Inflammatory macrophage treated with lipopolysaccharide for 1 hour (primary cell): ENCODE data around the gene FOXA3.
A peak's percentile ranks its signal among the peaks of the same experiment; 100 is the strongest.
"Not testable (repeated sequence)": the region's sequence is repeated elsewhere in the genome, so short reads cannot be mapped to it uniquely, and the experiment has no call there.

ENCODE experiments used
- DNase-seq, 2 donors: peaks; one replicate each; pipeline ENCODE4 v3.0.0-alpha.2; 2020 to 2022

Gene FOXA3

DNA sequence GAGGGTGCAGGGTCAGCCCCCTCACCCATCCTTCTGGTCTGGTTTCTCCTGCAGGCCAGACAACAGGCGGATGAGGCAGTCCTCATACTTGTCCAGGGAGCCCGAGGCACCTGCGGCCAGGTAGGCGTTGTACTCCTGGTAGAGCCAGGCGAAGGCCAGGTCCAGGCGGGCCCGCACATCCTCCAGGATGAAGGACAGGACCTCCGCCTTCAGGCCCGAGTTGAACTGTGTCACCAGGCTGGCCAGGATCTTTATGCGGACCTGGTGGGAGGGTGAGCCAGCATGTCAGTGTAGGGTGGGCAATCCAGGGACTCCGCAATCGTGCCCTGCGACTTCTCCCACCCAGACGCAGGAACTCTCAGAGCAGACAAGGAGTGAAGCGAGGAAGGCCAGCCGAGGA lies 35.2 kb upstream of the FOXA3 start:
- DNase-seq = no peak

DNA sequence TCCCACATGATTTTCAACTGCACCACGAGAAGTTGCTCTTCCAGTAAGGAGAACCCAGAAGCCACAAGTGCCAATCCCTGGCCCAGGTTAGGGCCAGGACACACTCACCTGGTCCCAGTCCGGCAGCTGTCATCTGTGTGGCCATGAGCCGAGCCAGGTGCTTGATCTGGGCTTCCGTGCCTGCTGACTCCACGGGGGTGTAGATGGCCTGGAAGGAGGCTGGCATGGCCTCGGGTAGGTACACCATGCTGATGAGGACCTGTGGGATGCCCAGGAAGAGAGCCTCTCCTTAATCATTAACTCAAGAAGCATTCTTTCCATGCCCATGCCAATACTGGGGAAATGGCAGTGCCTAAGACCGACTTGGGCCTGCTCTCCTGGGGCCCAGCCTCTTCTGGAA lies 29.2 kb upstream of the FOXA3 start:
- DNase-seq = no peak

DNA sequence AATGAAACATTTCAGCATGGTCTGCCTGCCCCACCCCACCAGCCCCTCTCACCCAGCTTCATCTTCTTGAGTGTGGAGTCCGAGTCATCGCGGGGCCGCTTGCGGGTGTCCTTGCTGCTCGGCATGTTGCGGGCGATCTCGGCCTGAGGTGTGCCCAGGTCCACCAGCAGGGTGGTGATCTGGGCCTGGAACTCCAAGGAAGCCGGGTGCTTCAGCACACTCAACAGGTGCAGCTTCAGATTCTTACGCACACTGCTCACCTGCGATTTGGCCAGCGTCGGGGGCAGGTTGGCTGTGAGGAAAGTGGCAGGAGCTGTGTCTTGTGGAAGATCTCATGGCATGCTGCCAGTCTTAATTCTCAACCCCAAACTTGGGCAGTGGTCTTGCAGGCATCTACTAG lies 21.9 kb upstream of the FOXA3 start:
- no peak for DNase-seq

DNA sequence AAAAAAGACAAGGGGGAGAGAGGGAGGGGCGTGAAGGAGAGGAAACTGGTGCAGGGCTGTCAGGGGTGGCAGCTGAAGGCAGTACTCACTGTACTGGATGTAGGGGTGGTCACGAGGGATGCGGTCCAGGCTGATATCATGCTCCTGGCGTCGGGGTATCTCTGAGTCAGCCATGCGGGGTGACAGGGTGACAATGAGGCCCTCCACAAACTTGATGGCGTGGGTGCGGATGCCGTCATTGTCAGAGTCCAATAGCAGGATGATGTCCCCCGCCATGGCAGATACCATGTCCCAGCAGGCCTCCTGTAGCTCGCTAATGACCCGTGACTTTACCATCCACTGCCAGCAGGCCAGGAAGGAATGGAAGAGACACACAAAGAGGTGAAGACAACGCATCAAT lies 16.5 kb upstream of the FOXA3 start:
- no peak for DNase-seq

DNA sequence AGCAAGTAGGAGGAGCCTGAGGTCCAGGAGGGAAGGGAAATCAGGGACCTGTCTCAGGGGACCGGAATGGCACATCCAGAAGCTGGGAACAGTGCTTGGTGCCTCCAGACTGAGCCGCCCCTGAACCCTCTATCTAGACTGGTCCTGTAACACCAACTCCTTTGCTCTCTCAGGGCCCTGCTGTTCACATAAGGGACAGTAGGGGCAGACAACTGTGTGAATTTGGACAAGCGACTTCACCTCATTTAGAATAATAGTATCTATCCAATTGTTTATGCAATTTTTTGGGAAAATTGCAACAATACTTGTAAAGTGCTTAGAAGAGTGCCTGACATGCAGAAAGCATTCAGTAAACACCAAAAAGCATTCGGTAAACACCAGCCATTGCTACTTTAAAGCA lies 15.2 kb upstream of the FOXA3 start:
- no peak for DNase-seq

DNA sequence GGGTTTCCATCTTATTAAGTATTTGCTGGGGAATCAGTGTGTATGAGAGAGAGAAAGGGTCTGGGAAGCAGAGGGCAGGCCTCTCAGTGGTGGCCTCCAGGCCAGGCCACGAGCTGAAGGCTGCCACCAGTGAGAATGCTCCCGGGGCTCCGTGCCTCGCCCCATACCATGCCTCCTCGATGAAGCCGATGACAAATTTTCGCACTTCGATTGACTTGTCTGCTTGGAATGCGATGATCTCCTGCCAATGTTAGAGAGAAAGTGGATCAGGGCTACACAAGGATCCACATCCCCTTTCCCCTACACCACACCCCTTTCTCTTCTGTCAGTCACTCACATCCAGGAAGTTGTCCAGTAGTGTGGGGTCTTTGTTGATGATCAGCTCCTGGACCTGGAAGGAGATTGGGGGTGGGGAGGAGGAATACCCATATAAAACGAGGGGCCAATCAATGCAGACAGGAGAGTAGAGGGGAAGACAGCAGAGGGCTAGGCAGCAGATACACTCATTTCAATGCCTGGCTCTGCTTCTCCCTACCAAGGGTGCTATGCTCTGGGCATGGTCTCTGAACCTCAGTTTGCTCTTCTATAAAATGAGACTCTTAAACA lies 11.9 kb upstream of the FOXA3 start:
- no peak for DNase-seq

DNA sequence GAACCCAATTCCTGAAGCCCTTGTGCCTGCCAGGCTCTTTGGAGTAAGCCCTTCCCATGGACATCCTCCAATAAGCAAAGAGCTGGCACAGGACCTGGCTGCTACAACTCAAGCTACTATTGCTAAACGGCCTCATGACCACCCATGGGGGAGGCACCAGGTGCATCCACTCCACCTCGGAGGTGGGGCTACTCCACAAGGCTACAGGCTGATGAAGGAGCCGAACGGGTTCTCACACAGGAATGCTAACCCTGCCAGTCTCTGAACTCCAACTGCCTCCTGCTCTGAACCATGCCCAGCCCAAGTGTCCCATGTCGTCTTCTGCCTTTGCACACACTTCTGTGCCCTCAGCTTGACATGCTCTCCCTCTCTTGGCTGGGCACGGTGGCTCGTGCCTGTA lies 11.1 kb upstream of the FOXA3 start:
- no peak for DNase-seq

DNA sequence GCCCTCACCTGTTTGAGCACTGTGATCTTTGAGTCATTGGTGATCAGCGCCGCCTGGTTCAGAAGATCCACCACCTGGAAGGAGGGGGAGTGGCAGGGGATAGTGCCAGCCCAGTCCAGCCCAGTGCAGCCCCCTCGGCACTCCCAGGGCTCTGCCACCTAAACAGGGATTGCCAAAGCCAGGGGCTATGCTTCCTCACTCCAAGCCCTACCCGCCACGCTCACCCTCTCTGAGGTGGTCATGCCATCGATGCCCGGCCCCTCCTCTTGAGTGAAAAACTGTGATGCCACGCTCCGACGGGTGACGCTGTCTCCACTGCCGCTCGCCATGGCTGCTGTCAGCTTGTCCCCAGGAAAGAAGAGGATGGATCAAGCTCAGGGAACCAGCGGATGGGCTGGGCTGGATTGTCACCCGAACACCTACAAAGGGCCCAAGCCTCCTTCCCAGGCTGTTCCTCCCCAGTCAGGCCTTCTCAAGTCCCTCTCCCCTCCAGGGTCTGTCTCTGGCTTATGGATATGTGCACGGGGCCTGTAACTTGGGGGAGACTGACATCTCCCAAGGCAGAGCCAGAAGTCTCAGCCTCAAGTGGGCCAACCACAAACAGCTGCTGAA lies 9.9 kb upstream of the FOXA3 start:
- DNase-seq = no peak

DNA sequence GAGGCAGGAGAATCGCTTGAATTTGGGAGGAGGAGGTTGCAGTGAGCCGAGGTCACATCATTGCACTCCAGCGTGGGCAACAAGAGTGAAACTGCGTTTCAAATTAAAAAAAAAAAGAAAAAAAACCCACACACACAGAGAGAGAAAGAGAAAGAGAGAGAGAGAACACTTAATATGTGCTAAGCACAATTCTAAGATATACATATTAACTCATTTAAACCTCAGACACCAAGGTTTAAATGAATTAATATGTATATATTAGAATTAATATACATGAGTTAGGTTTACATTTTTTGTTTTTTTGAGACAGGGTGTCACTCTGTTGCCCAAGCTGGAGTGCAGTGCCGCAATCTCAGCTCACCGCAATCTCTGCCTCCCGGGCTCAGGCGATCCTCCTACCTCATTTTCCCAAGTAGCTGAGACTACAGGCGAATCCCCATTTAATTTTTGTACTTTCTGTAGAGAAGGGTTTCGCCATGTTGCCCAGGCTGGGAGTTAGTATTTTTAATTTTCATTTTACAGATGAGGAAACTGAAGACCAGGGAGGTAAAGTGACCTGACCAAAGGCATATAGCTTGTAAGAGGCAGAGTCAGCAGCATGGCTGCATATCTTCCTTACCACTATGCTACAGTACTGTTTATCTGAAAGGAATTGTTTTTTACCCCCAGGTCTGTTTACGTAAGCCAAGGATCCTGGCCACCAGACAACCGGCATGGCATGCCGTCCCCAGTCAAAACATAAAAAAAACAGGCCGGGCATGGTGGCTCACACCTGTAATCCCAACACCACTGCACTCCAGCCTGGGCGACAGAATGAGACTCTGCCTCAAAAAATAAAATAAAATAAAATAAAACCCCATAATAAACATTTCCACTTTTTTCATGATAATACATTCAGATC lies 3.5 kb upstream of the FOXA3 start:
- no peak for DNase-seq

DNA sequence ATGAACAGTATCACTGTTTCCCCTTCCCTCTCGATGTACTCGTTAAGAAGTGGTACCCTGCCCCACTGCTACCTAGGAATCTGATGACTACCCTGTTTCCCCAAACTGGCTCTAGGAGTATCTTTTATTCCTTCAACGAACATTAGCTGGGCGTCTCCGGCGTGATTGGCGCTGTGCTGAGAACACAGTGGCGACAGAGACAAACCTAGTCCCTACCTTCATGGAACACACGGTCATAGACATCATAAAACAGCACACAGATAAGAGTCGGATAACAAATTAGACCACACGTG lies 1.9 kb upstream of the FOXA3 start:
- DNase-seq = no peak

DNA sequence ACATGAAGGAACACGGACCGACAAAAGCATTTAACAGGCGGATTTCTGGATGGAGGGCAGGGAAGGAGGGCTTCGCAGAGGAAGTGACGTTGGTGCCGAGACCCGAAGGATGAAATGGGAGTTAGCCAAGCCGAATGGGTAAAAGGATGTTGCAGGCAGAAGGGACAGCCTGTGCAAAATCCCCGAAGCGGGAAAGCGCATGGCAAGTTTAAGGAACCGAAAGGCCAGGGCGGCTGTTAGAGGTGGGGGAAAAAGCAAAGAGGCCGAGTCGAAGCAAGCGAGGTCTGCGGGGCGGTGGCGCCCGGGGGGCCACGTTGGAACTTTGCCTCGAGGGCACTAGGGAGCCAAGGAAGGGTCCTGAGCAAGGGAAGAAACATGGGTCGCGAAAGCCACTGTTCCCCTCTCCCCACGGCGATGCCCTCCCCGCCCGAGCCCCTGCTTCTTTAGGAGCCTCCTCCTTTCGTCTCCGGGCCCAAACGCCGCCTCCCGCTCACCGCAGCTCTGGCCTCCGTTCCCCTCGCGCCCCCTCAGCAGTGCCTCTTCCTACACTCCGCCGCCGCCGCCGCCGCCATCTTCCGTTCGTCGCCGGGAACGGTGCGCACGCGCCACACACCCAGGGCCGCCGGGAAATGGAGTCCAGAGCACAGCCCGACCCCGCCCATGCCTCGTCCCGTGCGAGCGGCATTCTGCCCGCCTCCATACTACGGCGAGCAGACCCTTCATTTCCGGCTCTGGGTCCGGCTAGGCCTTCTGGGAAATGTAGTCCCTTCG lies 1.4 kb upstream of the FOXA3 start, which contains the start of gene SYMPK:
SYMPK (minus strand) TSS at position 584 of the 771 bp plus-strand sequence. CDS start 8,652 bp downstream, outside the sequence.
- peak; percentile 97 to 98 for DNase-seq

DNA sequence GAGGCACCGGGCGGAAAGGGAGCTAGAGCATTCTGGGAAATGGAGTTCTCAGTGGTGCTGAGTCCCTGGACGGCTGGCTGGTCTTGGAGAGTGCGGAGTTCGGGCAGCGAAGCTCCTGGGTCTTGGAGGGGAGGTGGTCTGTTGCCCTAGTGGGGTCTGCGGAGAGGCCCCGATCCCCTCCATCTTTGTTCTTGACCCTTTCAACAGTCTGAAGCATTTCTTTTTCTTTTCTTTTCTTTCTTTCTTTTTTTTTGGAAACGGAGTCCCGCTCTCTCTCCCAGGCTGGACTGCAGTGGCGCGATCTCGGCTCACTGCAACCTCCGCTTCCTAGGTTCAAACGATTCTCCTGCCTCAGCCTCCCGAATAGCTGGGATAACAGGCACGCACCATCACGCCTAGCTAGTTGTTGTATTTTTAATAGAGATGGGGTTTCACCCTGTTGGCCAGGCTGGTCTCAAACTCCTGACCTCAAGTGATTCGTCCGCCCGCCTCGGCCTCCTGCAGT lies 739 bp upstream of the FOXA3 start:
- DNase-seq = no peak

DNA sequence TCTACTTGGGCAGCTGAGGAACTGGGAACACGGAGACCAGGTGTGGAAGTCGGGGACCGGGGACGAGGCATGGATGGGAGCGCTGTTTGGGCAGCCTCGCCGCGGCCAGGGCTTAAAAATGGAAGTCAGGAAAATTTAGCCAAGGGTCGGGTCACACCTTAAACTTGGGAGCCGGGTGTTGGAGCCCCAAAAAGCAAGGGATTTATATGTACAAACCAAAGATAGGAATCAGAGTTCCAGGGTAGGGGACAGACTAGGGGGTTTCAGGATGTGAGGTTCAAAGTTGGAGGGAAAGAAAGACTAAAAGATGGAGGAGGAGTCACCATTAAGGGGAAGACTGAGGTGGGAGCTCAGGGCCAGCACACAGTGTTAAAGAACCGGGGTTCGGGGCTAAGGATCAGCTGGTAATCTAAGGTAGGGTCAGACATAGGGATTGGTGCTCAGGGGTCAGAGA lies 530 bp downstream of the FOXA3 start:
- no peak for DNase-seq

DNA sequence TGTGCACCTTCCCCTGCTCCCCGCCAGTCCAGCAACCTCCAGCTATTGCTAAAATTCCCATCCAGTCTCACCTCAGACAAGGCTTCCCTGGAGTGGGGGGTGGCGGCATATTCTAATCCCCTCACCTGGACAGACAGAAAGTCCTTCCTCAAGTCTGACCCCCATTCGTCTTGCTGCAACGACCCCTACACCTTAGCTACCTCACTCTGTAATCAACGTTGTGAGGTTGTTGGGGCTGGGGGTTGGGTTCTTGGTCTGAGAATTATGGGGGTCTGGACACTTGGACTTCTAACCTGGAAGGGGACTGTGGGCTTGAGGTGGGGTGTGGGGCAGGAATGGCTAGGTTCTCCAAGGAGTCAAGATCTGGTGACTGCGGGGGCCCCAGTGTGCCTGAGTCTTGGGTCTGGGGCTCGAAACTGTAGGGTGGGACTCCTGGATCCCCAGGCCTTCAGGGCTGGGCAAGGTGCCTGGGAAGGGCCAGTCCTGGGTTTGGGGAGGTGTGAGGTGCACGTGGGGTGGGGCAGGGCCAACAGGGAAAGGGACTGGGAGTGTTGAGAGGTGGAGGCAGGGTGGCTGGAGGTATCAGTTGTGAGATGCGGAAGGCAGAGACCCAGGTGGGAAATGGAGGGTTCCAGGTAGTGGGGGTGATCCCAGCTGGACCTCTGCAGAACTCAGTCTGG lies 1.3 kb downstream of the FOXA3 start:
- no peak for DNase-seq

DNA sequence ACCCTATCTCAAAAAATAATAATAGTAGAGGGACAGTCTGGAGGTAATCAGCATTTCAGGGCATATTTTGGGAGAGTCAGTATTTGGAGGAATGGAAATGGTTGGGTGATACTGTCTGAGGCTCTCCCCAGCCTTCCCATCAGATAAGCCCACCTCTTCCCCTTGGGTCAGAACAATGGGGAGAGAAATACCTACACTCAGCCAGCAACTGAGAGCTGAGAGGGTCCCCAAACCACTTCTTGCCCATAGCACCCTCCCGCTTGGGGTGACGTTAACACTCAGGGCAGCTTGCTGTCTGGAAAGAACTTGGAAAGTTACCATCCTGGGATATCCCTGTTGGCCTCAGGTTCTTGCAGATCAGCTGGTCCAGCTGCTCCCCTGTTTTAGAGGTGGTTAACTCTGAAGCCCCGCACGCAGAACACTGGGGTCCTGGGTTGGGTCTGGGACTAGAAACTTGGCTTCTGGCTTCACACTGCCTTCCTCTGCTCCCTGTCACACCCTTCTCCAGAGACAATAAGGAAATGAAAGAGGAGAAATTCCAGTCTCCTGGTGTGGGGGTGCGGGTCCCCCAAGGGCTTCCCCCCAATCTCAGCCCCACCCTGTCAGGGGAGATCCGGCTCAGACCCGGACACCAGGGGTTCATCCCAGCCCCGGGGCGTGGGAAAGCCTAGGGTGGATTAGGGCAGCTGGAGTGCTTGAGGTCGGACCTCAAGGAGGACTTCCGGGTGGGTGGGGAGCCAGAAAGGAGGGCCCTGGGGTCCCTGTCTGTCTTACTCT lies 2.5 kb downstream of the FOXA3 start:
- DNase-seq = no peak

DNA sequence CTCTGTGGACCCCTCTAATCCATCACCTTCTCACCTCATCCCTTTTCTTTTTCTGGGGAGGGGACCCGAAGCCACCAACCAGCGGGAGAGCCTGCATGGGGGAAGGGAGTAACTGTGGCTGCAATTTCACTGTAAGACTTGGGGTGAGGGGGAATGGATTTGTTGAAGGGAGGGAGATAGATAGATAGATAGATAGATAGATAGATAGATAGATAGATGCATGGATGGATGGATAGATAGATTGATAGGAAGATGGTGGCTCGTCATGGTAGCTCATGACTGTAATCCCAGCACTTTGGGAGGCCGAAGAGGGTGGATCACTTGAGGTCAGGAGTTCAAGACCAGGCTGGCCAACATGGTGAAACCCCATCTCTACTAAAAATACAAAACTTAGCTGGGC lies 3.1 kb downstream of the FOXA3 start:
- DNase-seq = not testable (repeated sequence)

DNA sequence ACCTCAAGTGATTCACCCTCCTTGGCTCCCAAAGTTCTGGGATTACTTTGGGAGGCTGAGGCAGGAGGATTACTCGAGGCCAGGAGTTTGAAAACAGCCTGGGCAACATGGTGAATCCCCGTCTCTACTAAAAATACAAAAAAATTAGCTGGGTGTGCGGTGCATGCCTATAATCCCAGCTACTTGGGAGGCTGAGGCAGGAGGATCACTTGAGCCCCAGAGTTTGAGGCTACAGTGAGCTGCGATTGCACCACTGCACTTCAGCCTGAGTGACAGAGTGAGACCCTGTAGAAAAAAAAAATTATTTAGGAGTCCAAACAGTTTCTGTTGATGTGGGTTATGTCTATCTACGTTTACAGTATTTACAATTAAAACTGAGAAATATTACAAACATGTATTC lies 6.7 kb downstream of the FOXA3 start:
- DNase-seq = no peak

DNA sequence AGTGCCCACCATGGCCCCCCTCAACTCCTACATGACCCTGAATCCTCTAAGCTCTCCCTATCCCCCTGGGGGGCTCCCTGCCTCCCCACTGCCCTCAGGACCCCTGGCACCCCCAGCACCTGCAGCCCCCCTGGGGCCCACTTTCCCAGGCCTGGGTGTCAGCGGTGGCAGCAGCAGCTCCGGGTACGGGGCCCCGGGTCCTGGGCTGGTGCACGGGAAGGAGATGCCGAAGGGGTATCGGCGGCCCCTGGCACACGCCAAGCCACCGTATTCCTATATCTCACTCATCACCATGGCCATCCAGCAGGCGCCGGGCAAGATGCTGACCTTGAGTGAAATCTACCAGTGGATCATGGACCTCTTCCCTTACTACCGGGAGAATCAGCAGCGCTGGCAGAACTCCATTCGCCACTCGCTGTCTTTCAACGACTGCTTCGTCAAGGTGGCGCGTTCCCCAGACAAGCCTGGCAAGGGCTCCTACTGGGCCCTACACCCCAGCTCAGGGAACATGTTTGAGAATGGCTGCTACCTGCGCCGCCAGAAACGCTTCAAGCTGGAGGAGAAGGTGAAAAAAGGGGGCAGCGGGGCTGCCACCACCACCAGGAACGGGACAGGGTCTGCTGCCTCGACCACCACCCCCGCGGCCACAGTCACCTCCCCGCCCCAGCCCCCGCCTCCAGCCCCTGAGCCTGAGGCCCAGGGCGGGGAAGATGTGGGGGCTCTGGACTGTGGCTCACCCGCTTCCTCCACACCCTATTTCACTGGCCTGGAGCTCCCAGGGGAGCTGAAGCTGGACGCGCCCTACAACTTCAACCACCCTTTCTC lies 8.2 kb downstream of the FOXA3 start:
- DNase-seq = no peak

DNA sequence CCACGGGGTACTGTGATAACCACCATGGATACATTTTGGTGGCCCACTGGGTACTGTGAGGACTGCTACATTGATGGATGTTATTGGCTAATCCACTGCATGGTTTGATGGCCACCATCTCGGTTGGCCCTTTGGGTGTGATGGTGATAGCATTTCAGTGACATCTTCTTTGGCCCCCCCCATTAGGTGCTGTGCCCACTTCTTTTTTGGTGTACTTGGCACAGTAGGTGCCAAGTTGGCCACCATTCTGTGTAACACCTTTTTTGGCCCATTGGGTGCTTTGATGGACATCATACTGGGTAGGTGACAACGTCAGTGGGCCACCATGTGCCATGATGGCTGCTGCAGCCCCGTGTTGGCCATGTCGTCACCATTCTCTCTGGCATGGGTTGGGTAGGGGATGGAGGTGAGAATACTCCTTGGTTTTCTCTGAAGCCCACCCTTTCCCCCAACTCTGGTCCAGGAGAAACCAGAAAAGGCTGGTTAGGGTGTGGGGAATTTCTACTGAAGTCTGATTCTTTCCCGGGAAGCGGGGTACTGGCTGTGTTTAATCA lies 9.2 kb downstream of the FOXA3 start:
- DNase-seq = no peak

DNA sequence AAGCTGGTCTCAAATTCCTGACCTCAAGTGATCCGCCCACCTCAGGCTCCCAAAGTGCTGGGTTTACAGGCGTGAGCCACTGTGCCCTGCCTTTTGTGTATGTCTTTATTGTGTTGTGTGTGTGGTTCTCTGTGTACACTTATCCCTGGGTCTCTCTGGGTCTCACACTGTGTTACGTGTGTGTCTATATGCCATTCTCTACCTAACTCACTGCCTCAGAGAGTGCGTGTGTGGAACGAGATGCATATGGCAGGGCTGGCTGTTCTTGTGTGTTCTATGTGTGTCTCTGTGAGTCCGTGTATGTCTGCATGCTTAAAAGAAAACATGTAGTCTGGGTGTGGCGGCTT lies 10.5 kb downstream of the FOXA3 start:
- no peak for DNase-seq

DNA sequence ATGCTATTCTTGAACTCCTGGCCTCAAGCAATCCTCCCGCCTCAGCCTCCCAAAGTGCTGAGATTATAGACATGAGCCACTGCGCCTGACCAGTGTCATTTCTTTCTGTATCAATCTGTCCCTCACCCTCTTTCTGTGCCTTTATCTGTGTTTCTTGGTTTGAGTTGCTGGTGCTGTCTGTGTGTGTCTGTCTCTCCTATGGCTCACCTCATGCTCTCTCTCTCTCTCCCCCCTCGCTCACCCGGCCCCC lies 12.0 kb downstream of the FOXA3 start:
- no peak for DNase-seq
